Adipose tissue (tissue), 3 donors: ENCODE data around the gene ECI2. TPM values are rescaled to one million over a fixed set of nuclear protein-coding genes. Genes with fewer than 3 reads are reported as not detected.

ENCODE experiments used
- H3K27ac ChIP-seq: one replicate; pipeline ENCODE4 v1.5.1; 2013; ENCODE audit warnings: low read depth, low read length
- WGBS, 3 donors: extraction: QIAGEN DNeasy Blood & Tissue Kit; methylation state at CpG; one replicate each; pipeline ENCODE4 v1.1.7; 2013; 5-methylcytosine and 5-hydroxymethylcytosine counted together
- polyA plus RNA-seq, 3 donors: library from polyadenylated mRNA; stranded (reverse); fragments of 200-250 nt; gene quantifications; one replicate each; pipeline ENCODE4 v1.2.3, GENCODE V29; 2013
- donor health status: healthy with polysubstance abuse.
- donor health status: Bipolar disorder and iron deficiency.
- donor health status: healthy.

ECI2 gene
- polyA plus RNA-seq, 3 donors = 68.8 to 95.8 (median 76.0) TPM

DNA sequence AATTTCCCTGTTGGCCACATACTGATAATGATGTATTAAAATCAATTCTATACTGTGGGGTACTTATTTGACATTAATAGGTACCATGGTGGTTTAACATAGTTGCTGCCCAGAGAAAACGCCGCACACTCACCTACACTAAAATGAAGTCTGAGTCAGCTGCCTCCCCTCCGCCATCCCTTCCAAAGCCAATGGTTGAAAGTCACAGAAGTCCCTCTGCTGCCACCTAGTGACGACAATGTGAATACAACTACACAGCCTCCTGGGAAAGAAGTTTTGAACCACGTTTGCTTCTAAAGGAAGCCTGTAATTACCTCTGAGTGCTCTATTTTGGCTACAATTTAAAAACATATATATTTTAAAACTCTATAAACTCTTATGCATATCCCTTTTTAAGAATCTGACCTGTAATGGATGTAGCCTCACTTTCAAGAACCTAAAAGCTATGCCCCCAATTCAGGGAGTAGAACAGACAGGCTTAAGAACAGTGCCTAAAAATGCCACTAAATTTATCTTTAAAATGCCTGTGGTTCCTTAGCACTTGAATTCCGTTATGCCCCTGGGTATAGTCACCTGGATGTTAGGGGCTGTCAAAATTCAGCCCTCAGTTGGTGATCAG is 20.6 kb upstream of the ECI2 start:
- H3K27ac ChIP-seq = no peak overlapping the region
- WGBS, 3 donors = 1% methylated on average over 6 of the region's 6 CpGs

- WGBS, 3 donors = 76 to 91% (median 89%) methylated on average over 6 of the region's 6 CpGs
- no peak overlapping the region for H3K27ac ChIP-seq
These were observed 18.2 kb upstream of the ECI2 start for GRCh38 chr6:4153514-4153985.

DNA sequence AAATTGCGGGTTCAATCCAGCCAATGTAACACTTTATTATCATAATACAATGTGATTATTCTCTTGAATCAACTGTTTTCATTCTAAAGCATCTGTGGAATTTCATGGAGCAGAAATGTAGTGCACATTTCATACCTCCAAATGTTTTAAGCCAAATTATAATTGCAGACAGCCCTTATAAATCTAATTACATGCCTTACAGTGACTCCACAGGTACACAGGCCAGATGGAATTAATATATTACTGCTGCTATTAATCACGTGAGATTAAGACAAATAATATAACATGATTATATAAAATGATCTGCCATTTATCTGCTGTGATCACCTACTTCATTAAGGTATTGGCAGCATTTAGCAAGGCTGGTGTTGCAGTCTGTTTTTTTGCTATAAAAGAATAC is 9.7 kb upstream of the ECI2 start:
- no peak overlapping the region for H3K27ac ChIP-seq
- 83 to 94% (median 91%) methylated on average over 2 of the region's 2 CpGs for WGBS, 3 donors

DNA sequence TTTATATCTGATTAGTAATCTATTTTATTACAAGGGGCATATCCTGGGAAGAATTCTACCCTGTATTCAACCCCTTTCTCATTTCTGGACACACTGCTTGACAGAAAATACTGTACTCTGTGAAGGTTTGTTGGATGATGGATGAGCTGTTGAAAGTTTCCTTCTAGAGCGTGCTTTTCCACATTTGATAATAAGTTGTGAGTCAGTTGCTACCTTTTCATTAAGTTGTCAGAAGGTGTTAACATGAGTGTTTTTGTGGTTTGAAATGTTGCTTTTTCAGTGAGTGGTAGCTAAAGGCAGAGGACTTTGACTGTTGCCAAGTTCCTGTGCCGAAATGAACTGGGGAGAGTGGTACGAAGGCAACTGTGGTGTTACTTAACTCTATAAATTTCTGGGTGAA is 3.9 kb upstream of the ECI2 start:
- H3K27ac ChIP-seq = no peak overlapping the region
- WGBS, 3 donors = 67 to 77% (median 73%) methylated on average over 3 of the region's 3 CpGs

DNA sequence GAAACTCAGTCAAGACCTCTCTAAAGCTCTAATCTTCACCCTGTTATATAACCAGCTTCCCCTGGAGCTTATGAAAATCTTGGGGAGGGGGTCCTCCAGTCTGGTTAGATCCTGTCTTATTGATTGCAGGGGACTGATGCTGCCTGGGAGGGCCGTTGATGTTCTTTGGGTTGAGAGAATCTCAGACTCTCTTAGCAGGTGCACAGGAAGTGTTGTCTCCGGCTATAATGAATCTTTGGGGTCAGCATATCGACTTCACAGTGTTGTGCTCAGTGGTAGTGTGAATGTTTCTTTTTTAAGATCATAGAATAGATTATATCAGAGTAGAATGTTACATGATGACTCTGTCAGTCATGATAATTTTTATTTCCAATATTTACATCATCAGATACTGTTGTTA is 2.8 kb upstream of the ECI2 start:
- H3K27ac ChIP-seq = no peak overlapping the region
- 79 to 89% (median 82%) methylated on average over 3 of the region's 3 CpGs for WGBS, 3 donors

- 0 to 23% (median 7%) methylated on average over 1 of the region's 1 CpG for WGBS, 3 donors
- no peak overlapping the region for H3K27ac ChIP-seq
These were observed 1.0 kb upstream of the ECI2 start for GRCh38 chr6:4136354-4136831.

DNA sequence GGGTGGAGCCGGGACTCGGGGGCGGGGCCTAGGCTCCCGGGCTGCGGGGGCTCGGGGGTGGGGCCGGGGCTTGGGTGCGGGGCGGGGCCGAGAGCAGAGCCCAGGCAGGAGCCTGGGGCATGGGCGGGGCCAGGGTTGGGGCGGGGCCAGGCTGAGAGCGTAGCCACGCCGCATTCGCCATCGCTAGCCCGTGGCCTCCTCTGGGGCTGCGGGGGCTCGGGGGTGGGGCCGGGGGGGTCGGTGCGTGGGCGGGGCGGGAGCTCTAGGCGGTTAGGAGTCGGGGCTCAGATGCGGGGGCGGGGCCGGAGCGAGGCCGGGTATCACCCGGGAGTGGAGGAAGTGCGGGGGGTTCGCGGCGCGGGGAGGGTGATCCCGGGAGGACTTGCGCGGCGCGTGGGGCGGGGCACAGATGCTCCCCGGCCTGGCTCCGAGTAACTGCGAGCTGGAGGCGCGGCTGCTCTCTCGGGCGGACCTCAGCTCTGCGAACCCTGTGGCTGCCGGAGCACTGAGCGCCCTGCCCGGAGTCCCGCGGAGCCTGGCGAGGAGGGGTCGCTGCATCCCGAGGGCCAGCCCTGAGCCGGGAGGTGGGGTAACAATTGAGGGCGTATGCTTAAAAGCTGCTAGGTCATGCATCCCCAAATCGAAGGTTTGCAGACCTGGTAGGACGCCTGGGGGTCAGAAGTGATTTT is 434 bp upstream of the ECI2 start:
- 0 to 1% (median 1%) methylated on average over 40 to 64 of the region's 64 CpGs for WGBS, 3 donors
- H3K27ac ChIP-seq = no peak overlapping the region

GRCh38 chr6:4133941-4134838 is 1.2 kb downstream of the ECI2 start:
- no peak overlapping the region for H3K27ac ChIP-seq
- 10 to 23% (median 21%) methylated on average over 13 of the region's 13 CpGs for WGBS, 3 donors

GRCh38 chr6:4130357-4130987 is 4.9 kb downstream of the ECI2 start:
- WGBS, 3 donors = 50 to 91% (median 90%) methylated on average over 5 of the region's 5 CpGs

DNA sequence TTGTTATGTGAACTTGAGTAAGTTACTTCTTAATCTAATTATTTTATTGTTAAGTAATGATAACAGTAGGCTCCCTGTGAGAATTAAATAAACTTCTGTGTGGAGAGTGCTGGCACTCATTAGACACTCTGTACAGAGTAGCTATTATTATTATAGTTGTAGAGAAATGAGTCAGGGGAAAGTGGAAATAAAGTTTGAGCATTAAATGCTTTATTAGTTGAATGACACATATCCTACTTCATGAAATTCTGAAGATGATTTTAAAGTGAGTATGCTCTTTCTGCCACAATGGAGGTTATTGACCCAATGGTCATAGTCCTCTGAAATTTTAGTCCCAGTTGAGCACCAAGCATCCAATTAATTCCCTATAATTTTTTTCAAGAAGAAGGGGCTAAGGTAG is 5.9 kb downstream of the ECI2 start:
- no peak overlapping the region for H3K27ac ChIP-seq

More at GRCh38 chr6:4130357-4130987, 4.9 kb downstream of the ECI2 start:
- no peak overlapping the region for H3K27ac ChIP-seq

- H3K27ac ChIP-seq = no peak overlapping the region
- WGBS, 3 donors = 84 to 95% (median 94%) methylated on average over 6 of the region's 6 CpGs
These were observed 6.6 kb downstream of the ECI2 start for GRCh38 chr6:4128748-4129147.

- WGBS, 3 donors = 22 to 40% (median 35%) methylated on average over 1 of the region's 1 CpG
- H3K27ac ChIP-seq = no peak overlapping the region
These were observed 7.3 kb downstream of the ECI2 start for GRCh38 chr6:4128072-4128471.

- H3K27ac ChIP-seq = no peak overlapping the region
These were observed 9.2 kb downstream of the ECI2 start for GRCh38 chr6:4125933-4126864.

DNA sequence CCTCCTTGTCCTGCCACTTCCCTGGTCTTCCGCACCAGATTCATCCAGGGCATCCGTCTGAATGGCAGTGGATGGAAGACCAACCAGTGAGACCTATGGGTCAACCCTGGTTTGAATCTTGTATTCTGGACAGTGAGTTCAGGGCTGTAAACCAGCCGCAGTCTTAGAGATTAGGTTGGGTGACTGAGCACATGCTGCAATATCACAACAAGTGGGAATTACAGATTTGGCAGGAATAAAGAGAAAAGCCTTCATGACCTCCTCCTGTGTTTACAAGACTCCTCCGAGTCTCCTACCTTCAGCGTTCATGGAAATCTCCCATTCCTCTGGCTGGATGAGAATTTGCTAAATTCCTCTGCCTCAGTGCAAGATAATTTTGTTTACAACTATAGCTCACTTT is 9.9 kb downstream of the ECI2 start:
- H3K27ac ChIP-seq = no peak overlapping the region
- 69 to 86% (median 83%) methylated on average over 5 of the region's 5 CpGs for WGBS, 3 donors

More at GRCh38 chr6:4125933-4126864, 9.2 kb downstream of the ECI2 start:
- WGBS, 3 donors = 70 to 80% (median 77%) methylated on average over 8 of the region's 8 CpGs

DNA sequence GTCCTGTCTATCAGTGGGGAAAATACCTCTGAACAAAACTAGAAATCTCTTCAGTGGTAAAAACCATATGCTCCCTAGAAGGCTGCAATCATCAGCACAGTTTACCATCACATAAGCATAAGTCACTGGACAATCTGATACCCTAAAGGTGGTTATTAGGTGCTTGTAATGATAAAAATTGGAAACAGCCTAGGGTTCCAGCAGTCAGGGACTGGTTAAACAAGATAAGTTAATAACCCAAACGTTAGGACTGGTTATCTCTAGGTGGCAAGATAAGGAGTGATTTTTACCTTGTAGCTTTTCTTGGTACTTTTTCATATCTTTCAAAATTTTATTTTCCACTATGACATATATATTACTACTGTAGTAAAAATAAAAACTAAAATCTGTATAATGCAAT is 11.0 kb downstream of the ECI2 start:
- H3K27ac ChIP-seq = no peak overlapping the region
- WGBS, 3 donors = 13 to 50% (median 48%) methylated on average over 1 of the region's 1 CpG

DNA sequence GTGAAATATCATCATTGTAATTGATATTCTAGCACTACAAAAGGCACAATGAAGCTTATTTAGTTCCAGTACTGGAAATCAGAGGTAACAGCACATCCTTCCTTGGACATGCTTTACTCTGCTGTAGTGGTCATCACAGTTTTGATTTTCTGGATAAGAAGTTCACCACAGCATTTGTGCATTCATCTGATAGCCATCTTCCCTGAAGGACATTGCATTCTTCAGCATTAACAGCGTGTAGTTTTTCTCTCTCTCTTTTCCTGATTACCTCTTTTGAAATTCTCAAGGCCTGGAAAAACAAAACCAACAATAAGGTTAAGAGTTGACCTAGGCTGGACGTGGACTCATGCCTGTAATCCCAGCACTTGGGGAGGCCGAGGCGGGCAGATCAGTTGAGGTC is 19.6 kb downstream of the ECI2 start:
- no peak overlapping the region for H3K27ac ChIP-seq
- 92 to 97% (median 96%) methylated on average over 4 of the region's 4 CpGs for WGBS, 3 donors

DNA sequence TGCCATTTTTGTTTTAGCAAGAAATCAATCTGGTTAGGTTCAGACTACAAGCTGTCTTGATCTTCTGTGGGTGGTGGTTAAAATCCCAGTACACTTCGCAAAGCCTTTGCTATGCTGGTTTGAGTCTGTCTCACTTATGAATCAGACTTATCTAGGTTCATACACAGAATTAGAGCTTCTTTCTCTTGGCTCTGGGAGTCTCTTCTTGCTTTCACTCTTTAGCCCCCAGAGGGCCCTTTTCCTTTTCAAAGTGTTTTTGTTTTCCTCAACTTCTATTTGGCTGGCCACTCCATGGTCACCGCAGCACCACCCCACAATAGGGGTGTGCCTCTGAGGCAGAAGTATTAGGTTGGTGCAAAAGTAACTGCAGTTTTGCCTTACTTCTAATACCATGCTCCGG is 21.3 kb downstream of the ECI2 start:
- 80 to 95% (median 87%) methylated on average over 3 of the region's 3 CpGs for WGBS, 3 donors
- no peak overlapping the region for H3K27ac ChIP-seq

DNA sequence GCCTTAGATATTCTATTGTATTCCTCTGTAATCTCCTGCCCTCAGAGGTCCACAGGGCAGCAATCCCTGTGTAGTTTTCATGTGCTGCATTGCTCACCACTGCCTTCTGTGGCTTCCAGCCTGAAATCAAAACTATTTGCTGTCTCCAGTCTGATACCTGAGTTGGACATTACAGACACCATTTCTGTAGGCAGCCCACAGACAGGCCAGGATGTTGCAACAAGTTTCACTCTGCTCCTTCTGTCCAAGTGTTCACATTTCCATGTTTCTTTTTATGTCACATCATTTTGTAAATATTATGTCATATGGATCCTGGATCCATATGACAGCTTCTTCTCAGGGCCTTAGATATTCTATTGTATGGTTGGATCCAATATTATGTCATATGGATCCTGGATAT is 21.7 kb downstream of the ECI2 start:
- H3K27ac ChIP-seq = no peak overlapping the region
